NCI-H1092 (cell line): Measurements from ENCODE around the gene BMP6.

Experiments
- DNase-seq: peaks from one replicate; lab custom pipeline; 2025; lab: John Stamatoyannopoulos, UW

BMP6 gene

GRCh38 chr6:7905416-7905815 is 179.5 kb downstream of the BMP6 start:
- no peak for DNase-seq

- no peak for DNase-seq
These were observed 180.8 kb downstream of the BMP6 start for GRCh38 chr6:7906741-7907140.

- no peak for DNase-seq
These were observed 181.3 kb downstream of the BMP6 start for GRCh38 chr6:7907159-7907558.

GRCh38 chr6:7909323-7910276 is 183.7 kb downstream of the BMP6 start:
- no peak for DNase-seq

GRCh38 chr6:7910298-7910653 is 184.4 kb downstream of the BMP6 start:
- DNase-seq = no peak

- DNase-seq = peak; percentile 16
These were observed 184.9 kb downstream of the BMP6 start, which contains the start of gene TXNDC5 for GRCh38 chr6:7910654-7911344. Gene TXNDC5, minus strand, starts transcription at chr6:7910788. Its CDS starts 12 bp downstream, at chr6:7910776.

- no peak for DNase-seq
These were observed 185.4 kb downstream of the BMP6 start for GRCh38 chr6:7911345-7911725.

GRCh38 chr6:7912024-7912423 is 186.1 kb downstream of the BMP6 start:
- no peak for DNase-seq

GRCh38 chr6:7912736-7913517 is 187.0 kb downstream of the BMP6 start:
- DNase-seq = no peak

- no peak for DNase-seq
These were observed 188.4 kb downstream of the BMP6 start for GRCh38 chr6:7914311-7914710.

GRCh38 chr6:7914991-7915789 is 189.3 kb downstream of the BMP6 start:
- no peak for DNase-seq

GRCh38 chr6:7916959-7917358 is 191.1 kb downstream of the BMP6 start:
- no peak for DNase-seq

- DNase-seq = no peak
These were observed 191.8 kb downstream of the BMP6 start for GRCh38 chr6:7917729-7918128.

GRCh38 chr6:7918403-7918802 is 192.5 kb downstream of the BMP6 start:
- DNase-seq = no peak

- no peak for DNase-seq
These were observed 194.0 kb downstream of the BMP6 start for GRCh38 chr6:7919871-7920270.

- DNase-seq = no peak
These were observed 194.5 kb downstream of the BMP6 start for GRCh38 chr6:7920425-7920824.

- no peak for DNase-seq
These were observed 195.1 kb downstream of the BMP6 start for GRCh38 chr6:7921046-7921445.

GRCh38 chr6:7921632-7922092 is 195.8 kb downstream of the BMP6 start:
- DNase-seq = no peak

GRCh38 chr6:7922596-7922995 is 196.7 kb downstream of the BMP6 start:
- no peak for DNase-seq

GRCh38 chr6:7924867-7925266 is 199.0 kb downstream of the BMP6 start:
- DNase-seq = no peak
